Activated CD8-positive, alpha-beta T cell treated with anti-CD3 and anti-CD28 coated beads, Interleukin-2, amount 10 ng/mL, durations not matched to agents 7 days and 5 days (primary cell): Measurements from ENCODE around the gene HJURP. TPM values are rescaled to one million over a fixed set of nuclear protein-coding genes. Genes with fewer than 3 reads are reported as not detected.

Source experiments
- ATAC-seq: fragments of 150-1000 bp; cut with Tn5 transposase; one replicate; pipeline ENCODE4 v1.10.0; 2021; ENCODE audit warnings: moderate library complexity
- CTCF ChIA-PET: fragments of 350-600 bp; sonication (Branson Sonifier 250); formaldehyde crosslinking; loops from one replicate; lab custom pipeline; 2021; ENCODE audit warnings: antibody characterized with exemption; lab: Charles Lee
- POLR2A ChIA-PET: fragments of 350-600 bp; sonication (Branson Sonifier 250); formaldehyde crosslinking; loops from one replicate; lab custom pipeline; 2021; ENCODE audit warnings: antibody characterized with exemption; lab: Charles Lee
- DNase-seq: peaks from one replicate; pipeline ENCODE4 v3.0.0-alpha.2; 2020
- H3K27ac Mint-ChIP-seq: one replicate; pipeline ENCODE4 v1.8.0; 2021; ENCODE audit warnings: mild to moderate bottlenecking, mixed read lengths
- H3K27me3 Mint-ChIP-seq: one replicate; pipeline ENCODE4 v1.8.0; 2021; ENCODE audit warnings: low read depth, mixed read lengths
- H3K36me3 Mint-ChIP-seq: one replicate; pipeline ENCODE4 v1.8.0; 2021; ENCODE audit warnings: low read depth, mixed read lengths
- H3K4me1 Mint-ChIP-seq: one replicate; pipeline ENCODE4 v1.8.0; 2021; ENCODE audit warnings: low read depth, mixed read lengths
- H3K4me3 Mint-ChIP-seq: one replicate; pipeline ENCODE4 v1.8.0; 2021; ENCODE audit warnings: mild to moderate bottlenecking, mixed read lengths
- H3K9me3 Mint-ChIP-seq: one replicate; pipeline ENCODE4 v1.8.0; 2022; ENCODE audit warnings: mixed read lengths; ENCODE audit not compliant: insufficient read depth
- total RNA-seq, 2 experiments: library from RNA; stranded (reverse); gene quantifications; one replicate each; pipeline ENCODE4 v1.2.3, GENCODE V29; 2021

The HJURP gene
- total RNA-seq, 2 experiments from 2014 or later: 128 to 135 TPM

DNA sequence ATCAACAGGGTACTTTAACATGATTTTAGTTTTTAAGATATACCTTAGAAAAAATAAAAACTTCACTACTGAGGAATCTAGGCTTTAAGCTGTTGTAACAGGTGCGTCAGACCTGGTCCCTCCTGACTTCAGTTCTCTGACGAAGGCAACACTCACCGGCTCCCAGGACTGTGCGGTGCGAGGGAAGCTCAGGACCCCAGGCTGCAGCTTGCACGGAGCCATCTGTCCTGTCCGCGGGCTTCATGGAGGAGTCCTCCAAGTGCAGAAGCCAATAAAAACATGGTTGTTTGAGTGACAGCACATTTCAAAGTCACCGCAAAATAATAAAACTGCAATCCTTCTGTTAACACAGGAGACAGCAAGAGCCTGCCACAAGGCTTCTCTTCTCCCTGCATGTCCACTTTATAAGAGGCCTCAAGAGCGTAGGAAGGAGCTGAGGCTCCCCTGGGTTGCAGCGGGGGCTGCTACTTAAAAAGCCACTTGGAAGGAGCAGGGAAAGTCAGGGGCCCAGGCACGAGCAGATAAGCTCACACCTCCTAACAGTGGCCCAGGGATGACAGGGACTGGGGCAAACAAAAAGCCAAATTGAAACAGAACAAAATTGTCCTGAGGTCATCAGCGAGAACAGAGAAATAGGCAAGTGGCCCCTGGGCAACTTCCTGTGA is 4.6 kb downstream of the HJURP start:
- Mint-ChIP-seq H3K36me3 (peaks cover 83% of the 10 kb centered on the region), H3K9me3 (no peaks in the 10 kb centered on the region), H3K27ac (peak overlapping the region; percentile 39), H3K27me3 (no peaks in the 10 kb centered on the region), H3K4me3 (no peak overlapping the region), H3K4me1 (peaks cover 64% of the 10 kb centered on the region)
- POLR2A ChIA-PET: no interaction called here
- DNase-seq (no peak), ATAC-seq (no peak)
- CTCF ChIA-PET: interaction anchor here (1.1 kb wide), 1 partner anchor 18 kb away, joined by 3 read pairs; no protein-coding TSS in a partner anchor

DNA sequence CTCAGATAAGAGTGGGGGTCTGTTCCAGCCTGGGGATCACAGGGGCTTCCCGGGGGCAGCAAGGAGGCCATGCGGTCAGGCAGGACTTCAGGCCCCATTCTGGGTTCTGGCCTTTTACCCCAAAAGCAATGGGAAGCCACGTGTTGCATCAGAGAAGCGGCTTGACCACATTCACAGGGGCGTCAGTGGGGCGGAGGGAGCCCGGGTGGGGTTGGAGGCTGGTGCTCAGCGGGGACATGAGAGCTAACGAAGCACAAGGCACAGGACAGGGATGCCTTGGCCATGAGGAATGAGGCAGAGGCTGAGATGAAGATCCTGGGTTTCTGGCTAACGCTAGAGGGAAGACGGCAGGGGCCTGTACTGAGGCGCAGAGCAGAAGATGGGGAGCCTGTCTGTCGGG is 6.1 kb downstream of the HJURP start:
- ChIA-PET POLR2A (no interaction called here), CTCF (interaction anchor here (1.0 to 1.2 kb wide), 2 partner anchors 9 to 10 kb away, joined by 3 read pairs; no protein-coding TSS in a partner anchor)
- no peak for ATAC-seq
- Mint-ChIP-seq H3K4me3 (no peak overlapping the region), H3K27ac (peak overlapping the region; percentile 12), H3K9me3 (no peaks in the 10 kb centered on the region), H3K4me1 (peaks cover 68% of the 10 kb centered on the region), H3K36me3 (peaks cover 91% of the 10 kb centered on the region), H3K27me3 (no peaks in the 10 kb centered on the region)
- no peak for DNase-seq

DNA sequence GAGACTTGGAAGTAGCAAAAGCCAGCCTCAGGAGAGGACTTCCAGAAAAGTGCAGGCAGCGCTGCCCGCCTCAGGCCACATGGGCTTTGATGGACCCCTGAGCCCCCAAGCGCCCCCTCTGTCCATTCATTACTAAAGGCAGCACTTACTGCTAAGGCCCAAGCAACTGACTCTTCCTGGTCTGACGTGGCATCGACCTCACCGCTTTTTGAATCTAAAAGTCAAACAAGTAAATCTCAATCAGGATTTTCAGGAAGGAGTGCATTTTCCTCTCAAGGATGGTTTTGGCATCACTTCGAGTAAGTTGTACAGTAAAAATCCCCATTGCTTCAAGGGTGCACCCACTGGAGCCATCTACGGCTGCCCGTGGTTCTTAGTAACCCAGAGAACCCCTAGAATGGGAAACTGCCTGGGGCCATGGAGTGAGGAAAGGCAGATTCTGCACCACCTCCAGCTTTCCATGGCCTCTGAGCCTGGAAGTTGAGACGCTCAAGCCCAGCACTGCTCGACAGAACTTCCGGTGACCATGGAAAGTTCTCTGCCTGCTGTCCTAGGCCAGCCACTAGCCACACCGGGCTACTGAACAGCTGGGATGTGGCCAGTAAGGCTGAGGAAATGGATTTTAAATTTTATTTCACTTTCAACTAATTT is 7.0 kb downstream of the HJURP start:
- peaks cover 90% of the 10 kb centered on the region for H3K36me3 Mint-ChIP-seq
- H3K27ac Mint-ChIP-seq: no peak overlapping the region
- peaks cover 63% of the 10 kb centered on the region for H3K4me1 Mint-ChIP-seq
- ATAC-seq: no peak
- H3K27me3 Mint-ChIP-seq: no peaks in the 10 kb centered on the region
- POLR2A ChIA-PET: no interaction called here
- H3K4me3 Mint-ChIP-seq: no peak overlapping the region
- CTCF ChIA-PET: interaction anchor here (1.0 to 1.2 kb wide), 2 partner anchors 10 to 11 kb away, joined by 3 read pairs; no protein-coding TSS in a partner anchor
- H3K9me3 Mint-ChIP-seq: no peaks in the 10 kb centered on the region
- no peak for DNase-seq

DNA sequence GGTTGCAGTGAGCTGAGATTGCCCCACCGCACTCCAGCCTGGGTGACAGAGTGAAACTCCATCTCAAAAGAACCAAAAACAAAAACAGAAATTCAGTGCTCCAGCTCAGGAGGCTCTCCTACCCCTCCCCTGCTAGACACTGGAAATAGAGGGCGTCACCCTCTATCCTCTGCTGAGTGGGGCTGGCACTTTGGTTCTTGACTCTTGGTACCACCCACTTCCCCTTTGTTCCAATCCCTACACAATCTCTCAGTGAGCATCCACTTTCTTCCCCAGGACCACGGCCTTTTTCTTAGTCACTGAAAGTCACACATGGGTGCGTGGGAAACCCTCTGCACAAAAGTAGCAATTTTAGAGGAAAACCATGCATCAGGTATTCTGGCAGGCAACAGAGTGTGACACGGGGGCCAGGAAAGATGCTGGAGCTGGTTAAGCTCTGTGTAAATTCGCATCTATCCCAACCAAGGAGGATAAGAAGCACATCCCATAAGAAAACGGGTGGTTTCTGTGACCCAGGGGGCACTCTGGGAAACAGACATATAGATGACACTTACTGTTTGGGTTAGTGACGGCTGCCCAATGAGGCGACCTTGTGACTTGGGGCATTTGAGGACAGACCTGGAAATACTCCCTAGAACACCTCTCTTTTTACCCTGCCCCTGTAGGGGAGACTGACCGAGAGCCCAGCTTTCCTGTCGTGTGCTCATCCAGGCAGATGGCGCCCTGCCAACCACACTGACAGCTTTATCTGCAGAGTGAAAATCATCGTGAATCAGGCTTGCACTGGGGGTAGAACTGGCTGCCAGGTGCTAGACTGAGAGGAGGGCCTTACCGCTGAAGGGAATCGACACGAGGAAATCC is 7.7 kb downstream of the HJURP start:
- Mint-ChIP-seq H3K4me1 (peaks cover 61% of the 10 kb centered on the region), H3K4me3 (no peak overlapping the region), H3K36me3 (peaks cover 90% of the 10 kb centered on the region), H3K27me3 (no peaks in the 10 kb centered on the region), H3K9me3 (no peaks in the 10 kb centered on the region), H3K27ac (peak overlapping the region; percentile 54)
- ChIA-PET CTCF (interaction anchor here (0.7 kb wide), 1 partner anchor 19 kb away, joined by 3 read pairs; no protein-coding TSS in a partner anchor), POLR2A (interaction anchor here (0.9 kb wide), 1 partner anchor 10 kb away, joined by 3 read pairs; no protein-coding TSS in a partner anchor)
- ATAC-seq: no peak
- DNase-seq: peak; percentile 13

DNA sequence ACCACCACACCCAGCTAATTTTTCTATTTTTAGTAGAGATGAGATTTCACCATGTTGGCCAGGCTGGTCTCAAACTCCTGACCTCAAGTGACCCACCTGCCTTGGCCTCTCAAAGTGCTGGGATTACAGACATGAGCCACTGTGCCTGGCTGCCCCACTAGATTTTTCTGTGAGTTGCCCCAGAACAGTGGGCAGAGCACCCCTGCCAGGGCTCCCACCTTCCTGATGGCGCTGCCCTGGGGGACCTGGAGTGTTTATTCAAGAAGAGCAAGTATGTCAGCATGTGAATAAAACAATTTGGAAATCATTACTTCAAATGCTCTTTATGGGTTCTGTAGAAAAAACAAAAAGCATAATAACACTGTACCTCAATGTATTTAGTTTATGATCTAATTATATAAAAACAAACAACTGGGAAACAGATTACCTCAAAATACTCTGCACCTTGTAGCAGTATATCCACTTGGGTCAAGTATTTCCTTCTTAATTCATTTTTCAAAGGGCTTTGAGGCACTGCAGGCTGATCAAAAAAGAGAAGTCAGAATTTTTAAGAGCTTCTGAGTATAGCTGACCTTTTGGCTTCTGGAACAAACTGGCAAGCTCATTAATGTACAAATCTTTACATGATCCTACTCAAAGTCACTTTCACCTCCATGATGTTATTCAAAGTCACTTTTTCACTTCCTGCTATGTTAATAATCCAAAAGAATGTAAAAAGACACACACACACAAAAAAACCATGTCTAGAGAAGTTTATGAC is 8.9 kb downstream of the HJURP start:
- no peak for ATAC-seq
- DNase-seq: peak; percentile 10
- Mint-ChIP-seq H3K4me3 (no peak overlapping the region), H3K4me1 (peaks cover 63% of the 10 kb centered on the region), H3K27ac (peak overlapping the region; percentile 23), H3K27me3 (no peaks in the 10 kb centered on the region), H3K36me3 (peaks cover 92% of the 10 kb centered on the region), H3K9me3 (no peaks in the 10 kb centered on the region)
- ChIA-PET CTCF (interaction anchor here (0.7 to 2.0 kb wide), 2 partner anchors 12 to 18 kb away, joined by 3 to 6 read pairs; no protein-coding TSS in a partner anchor), POLR2A (interaction anchor here (0.6 to 0.9 kb wide), 2 partner anchors 11 to 257 kb away, joined by 3 to 4 read pairs; no protein-coding TSS in a partner anchor)

DNA sequence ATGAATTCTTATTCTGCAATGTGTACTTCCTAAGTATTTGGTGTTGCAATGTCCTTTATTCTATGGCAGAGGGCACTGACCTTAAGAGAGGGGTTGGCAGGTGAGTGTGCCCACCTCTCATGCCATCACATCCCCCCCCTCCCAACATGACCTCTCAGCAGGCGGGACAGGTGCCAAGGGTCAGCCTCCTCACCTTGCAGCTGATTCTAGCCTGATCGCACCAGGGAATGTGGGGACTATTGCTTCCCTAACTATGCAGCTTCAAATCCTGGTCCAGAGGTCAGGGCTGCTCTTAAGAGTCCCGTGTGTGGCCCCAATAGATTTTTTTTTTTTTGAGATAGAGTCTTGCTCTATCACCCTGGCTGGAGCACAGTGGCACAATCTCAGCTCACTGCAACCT is 9.5 kb downstream of the HJURP start:
- Mint-ChIP-seq H3K4me1 (peaks cover 65% of the 10 kb centered on the region), H3K4me3 (no peak overlapping the region), H3K27me3 (no peaks in the 10 kb centered on the region), H3K27ac (no peak overlapping the region), H3K36me3 (peaks cover 93% of the 10 kb centered on the region), H3K9me3 (no peaks in the 10 kb centered on the region)
- ChIA-PET POLR2A (interaction anchor here (1.0 to 1.5 kb wide), 3 partner anchors 8 to 12 kb away, joined by 4 to 6 read pairs (median 4); partner anchors contain the start of gene HJURP), CTCF (interaction anchor here (2.0 kb wide), 1 partner anchor 13 kb away, joined by 6 read pairs; no protein-coding TSS in a partner anchor)
- ATAC-seq (no peak), DNase-seq (no peak)

DNA sequence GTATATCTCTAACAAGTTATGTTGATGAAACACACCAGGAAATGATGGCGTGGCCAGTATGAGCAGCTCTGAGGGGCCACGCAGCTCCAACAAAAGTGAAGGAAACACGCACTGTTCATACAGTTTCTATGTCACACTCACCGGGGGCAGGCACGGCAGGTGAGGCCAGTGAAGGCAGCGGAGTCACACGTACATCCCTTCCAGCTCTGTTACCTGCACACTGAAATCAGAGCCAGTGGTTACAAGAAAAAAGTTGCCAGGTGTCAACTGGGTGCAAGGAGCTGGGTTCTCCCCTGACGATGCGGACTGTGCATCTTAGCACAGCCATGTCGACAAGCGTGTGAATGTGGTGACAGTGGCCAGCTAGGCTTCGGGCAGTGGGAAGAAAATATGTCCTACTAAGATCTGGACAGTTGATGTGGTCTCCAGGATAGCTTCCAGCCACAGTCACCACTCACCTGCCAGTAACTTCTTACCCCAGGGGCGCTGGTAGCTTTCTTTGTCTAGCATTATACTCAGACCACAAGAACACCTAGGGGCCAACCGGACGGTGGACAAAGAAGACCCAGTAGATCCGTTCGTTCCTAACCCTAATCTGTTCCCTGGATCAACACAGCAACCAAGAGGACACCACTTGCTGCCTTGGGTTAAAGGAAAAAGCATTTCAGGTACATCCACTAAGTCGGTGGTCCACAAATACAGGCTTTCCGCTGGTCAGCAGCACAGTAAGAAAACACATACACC is 10.1 kb downstream of the HJURP start:
- no peak for ATAC-seq
- no peak for DNase-seq
- no peaks in the 10 kb centered on the region for H3K27me3 Mint-ChIP-seq
- peaks cover 64% of the 10 kb centered on the region for H3K4me1 Mint-ChIP-seq
- H3K4me3 Mint-ChIP-seq: no peak overlapping the region
- H3K27ac Mint-ChIP-seq: no peak overlapping the region
- ChIA-PET CTCF (interaction anchor here (2.0 kb wide), 1 partner anchor 14 kb away, joined by 6 read pairs; no protein-coding TSS in a partner anchor), POLR2A (interaction anchor here (1.0 to 1.5 kb wide), 3 partner anchors 9 to 11 kb away, joined by 4 to 6 read pairs (median 4); partner anchors contain the start of gene HJURP)
- H3K36me3 Mint-ChIP-seq: peaks cover 94% of the 10 kb centered on the region
- H3K9me3 Mint-ChIP-seq: no peaks in the 10 kb centered on the region

DNA sequence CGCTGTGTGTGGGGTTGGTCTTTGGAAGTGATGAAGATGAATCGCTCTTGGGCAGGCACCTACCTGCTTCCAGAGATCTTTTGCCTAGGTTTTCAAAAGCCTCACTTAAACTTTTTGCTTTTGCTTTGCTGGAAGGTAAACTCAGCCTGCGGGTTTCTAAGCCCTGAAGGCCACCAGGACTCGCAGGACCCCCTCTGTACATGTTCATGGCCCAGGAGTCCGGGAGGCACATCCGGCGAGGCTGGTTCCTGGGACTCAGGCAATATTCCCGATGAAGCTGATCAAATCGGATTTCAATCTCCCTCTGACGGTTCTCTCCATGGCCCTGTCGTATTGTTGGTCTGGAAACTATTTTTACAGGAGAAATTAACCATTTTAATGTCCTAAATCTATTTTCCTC is 13.2 kb downstream of the HJURP start:
- ATAC-seq: no peak
- Mint-ChIP-seq H3K4me3 (no peak overlapping the region), H3K36me3 (peaks cover 95% of the 10 kb centered on the region), H3K27ac (no peak overlapping the region), H3K27me3 (no peaks in the 10 kb centered on the region), H3K9me3 (no peaks in the 10 kb centered on the region), H3K4me1 (peaks cover 54% of the 10 kb centered on the region)
- no peak for DNase-seq
- CTCF ChIA-PET: interaction anchor here (1.8 kb wide), 1 partner anchor 16 kb away, joined by 11 read pairs; no protein-coding TSS in a partner anchor
- POLR2A ChIA-PET: interaction anchor here (0.6 kb wide), 1 partner anchor 64 kb away, joined by 3 read pairs; no protein-coding TSS in a partner anchor

DNA sequence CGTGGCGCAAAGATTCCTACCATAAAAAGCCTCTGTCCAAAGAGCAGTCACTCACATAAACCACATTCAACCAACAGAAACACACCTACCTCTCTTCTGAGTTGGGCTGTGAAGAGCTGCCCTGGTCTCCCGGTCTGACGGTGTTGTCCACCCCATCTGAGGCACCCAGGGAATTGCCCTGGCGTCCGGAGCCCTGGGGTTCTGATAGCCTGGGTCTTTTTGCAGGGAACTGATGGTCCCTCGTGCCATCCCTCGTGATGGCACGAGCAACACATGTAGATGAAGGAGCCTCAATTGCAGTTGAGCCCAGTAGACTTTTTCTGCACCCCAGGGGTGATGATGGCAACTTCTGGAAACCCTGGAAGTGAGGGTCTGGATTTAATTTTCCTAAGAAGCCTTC is 13.8 kb downstream of the HJURP start:
- CTCF ChIA-PET: no interaction called here
- Mint-ChIP-seq H3K4me1 (peaks cover 54% of the 10 kb centered on the region), H3K9me3 (no peaks in the 10 kb centered on the region), H3K27ac (no peak overlapping the region), H3K36me3 (peaks cover 94% of the 10 kb centered on the region), H3K27me3 (no peaks in the 10 kb centered on the region), H3K4me3 (no peak overlapping the region)
- ATAC-seq (no peak), DNase-seq (no peak)
- POLR2A ChIA-PET: no interaction called here

DNA sequence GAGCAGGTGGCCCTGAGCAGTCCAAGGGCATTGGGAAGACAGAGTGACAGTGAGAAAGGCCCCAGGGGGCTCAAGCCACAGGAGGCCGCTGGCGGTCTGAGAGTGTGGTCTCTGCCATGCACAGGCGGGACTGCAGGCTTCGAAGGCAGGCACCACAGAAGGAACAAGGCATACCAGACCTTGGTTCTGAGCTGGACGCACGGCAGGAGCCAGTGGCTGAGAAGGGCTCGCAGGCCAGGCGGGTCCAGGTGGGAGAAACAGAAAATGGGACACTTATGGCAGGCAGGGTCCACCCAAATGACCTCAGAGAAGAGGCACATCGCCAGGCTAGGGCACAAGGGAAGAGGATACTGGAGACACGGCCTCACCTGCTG is 14.9 kb downstream of the HJURP start:
- Mint-ChIP-seq H3K4me1 (peaks cover 54% of the 10 kb centered on the region), H3K4me3 (no peak overlapping the region), H3K27ac (peak overlapping the region; percentile 62), H3K36me3 (peaks cover 95% of the 10 kb centered on the region), H3K27me3 (no peaks in the 10 kb centered on the region), H3K9me3 (no peaks in the 10 kb centered on the region)
- DNase-seq (no peak), ATAC-seq (no peak)
- ChIA-PET POLR2A (interaction anchor here (0.6 kb wide), 1 partner anchor 20 kb away, joined by 3 read pairs; no protein-coding TSS in a partner anchor), CTCF (no interaction called here)
